Subcutaneous adipose tissue (tissue), 4 donors: ENCODE measurements around the gene UBE2J2. TPM values are rescaled to one million over a fixed set of nuclear protein-coding genes. Genes with fewer than 3 reads are reported as not detected.

Source experiments
- total RNA-seq, 4 donors: library from RNA; depleted of rRNA; stranded (reverse); fragments of >200 nt; gene quantifications; one replicate each; pipeline ENCODE4 v1.1.0, GENCODE V29; 2016
- TF ChIP-seq, protein P1 (sequence below): fragments of 450-650 bp; IDR thresholded peaks from one replicate; pipeline ENCODE4 v1.5.1; 2016; ENCODE audit warnings: low read depth, mild to moderate bottlenecking, control low read depth, antibody characterized with exemption, moderate library complexity

UBE2J2 gene
- total RNA-seq, 4 donors from 2014 or later: 20.1 to 35.4 (median 33.5) TPM

DNA sequence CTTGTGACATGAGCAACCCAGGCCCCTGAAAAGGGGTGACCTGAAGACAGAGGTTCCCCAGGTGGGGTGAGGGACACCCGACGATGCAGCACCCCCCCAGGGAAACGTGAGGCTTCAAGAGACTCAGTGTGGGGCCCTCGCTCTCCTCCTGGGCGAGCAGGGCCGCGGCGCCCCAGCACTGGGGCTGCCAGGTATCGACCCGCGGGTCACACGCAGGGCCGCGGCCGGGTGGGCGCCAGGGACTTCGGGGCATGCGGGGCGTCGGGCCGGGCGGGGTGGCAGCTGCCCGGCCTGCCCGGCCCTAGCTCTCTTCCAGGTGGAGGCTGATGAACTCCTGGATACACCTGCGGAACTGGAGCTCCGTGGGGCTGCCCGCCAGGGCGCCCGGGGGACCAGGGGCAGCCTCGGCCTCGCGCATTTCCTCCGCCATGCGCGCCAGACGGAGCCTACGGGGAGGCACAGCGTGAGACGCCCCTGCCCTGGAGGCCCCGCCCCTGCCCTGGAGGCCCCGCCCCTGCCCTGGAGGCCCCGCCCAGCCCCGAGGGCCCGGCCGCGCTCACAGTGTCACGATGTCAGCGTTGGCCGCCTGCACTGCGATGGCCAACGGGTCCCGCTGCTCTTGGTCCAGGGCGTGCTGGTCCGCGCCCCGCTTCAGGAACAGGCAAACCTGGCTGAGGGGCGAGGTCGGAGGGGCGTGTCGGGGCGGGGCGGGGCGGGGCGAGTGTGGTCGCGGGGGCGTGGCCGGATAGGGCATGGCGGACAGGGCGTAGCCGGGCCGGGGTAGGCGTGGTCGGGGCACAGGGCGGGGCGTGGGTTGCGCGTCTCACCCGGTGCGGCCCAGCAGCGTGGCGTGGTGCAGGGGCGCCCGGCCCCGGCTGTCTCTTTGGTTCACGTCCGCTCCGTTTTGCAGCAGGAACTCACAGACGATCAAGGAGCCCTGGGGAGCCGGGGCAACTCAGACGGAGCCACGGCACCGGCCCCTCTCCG, 19.9 kb upstream of the UBE2J2 start:
- TF ChIP-seq, protein P1, sequence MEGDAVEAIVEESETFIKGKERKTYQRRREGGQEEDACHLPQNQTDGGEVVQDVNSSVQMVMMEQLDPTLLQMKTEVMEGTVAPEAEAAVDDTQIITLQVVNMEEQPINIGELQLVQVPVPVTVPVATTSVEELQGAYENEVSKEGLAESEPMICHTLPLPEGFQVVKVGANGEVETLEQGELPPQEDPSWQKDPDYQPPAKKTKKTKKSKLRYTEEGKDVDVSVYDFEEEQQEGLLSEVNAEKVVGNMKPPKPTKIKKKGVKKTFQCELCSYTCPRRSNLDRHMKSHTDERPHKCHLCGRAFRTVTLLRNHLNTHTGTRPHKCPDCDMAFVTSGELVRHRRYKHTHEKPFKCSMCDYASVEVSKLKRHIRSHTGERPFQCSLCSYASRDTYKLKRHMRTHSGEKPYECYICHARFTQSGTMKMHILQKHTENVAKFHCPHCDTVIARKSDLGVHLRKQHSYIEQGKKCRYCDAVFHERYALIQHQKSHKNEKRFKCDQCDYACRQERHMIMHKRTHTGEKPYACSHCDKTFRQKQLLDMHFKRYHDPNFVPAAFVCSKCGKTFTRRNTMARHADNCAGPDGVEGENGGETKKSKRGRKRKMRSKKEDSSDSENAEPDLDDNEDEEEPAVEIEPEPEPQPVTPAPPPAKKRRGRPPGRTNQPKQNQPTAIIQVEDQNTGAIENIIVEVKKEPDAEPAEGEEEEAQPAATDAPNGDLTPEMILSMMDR: no peak

DNA sequence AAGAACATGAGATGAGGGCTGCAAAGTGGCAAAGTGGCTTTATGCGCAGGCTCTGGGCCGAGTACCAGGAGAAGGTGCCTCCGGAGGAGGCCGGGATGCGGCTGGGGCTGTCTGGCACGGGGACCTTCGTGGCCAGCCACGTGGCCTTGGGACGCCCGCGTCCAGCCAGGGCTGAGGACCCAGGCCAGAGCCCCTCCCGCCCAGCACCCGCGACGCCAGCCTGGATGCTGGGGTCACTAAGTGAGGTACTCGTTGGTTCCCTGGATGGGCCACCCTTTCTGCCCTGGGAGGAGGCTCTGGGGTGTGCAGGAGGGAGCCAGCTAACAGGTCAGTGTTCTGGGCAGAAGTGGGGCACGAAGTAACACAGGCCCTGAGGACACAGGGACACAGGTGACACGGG, 19.2 kb upstream of the UBE2J2 start:
- TF ChIP-seq, protein P1: no peak

DNA sequence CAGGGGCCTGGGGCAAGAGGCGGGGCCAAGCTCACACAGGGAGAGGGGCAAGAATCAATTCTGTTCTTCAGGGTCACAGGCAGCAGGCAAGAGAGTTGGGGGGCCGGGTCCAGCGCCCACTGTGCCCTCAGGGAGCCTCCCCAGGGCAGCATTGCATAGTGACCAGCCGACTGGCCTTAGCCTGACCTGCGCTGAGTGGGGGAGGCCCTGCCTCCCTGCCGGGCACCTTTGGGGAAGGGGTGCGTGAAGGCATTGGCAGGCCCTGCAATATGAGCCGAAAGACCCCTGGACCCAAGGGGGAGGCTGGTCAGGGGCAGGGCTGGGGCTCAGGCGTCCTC, 18.8 kb upstream of the UBE2J2 start:
- TF ChIP-seq, protein P1: no peak

DNA sequence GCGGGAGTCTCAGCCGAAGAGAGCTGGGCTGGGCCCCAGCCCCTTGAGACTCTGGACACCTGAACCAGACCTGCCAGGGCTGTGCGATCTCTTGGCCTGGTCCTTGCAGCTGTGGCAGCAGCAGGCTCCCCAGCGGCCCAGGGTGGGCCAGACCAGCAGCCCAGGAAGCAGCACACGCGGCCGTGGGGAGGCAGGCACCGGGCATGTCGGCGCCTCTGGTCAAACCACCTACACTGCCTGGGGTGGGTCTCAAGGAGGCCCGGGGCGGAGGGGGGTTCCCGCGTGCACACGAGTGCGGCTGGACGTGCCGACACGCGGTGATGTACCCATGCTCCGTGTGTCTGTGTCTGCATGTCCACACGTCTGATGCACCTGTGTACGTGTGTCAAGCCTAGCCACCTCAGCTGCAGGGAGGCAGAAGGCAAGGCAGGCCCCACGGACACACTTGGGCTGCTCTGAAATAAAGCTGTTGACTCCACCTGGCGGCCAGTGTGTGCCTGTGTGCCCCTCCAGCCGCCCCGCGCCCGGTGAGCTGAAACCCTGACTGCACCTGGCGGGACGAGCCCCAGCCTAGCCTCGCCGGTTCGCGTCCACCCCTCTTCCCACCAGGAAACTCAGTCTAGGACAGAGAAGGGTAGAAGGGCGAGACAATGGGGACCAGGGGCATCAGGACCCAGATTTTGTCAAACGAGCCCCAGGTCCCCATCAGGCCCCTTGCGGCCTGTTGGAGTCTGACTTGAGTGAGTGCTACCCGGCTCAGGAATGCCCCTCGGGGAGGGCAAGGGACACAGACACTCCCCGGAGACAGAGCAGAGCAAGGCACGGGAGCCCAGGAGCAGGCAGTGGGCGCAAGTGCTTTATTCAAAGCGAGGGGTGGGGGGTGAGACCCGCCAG, 18.1 kb upstream of the UBE2J2 start:
- TF ChIP-seq, protein P1: no peak

DNA sequence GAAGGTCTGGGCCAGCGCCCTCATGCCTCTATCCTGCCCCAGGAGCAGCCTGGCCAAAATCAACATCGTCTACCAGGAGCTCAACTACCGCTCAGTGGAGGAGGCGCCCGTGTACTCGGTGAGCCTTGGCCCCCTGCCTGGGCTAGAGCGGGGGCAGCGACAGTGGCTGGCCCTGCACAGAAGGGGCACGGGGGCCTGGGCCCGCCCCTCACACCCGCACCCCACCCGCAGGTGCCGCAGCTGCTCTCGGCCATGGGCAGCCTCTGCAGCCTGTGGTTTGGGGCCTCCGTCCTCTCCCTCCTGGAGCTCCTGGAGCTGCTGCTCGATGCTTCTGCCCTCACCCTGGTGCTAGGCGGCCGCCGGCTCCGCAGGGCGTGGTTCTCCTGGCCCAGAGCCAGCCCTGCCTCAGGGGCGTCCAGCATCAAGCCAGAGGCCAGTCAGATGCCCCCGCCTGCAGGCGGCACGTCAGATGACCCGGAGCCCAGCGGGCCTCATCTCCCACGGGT, 17.4 kb upstream of the UBE2J2 start:
- TF ChIP-seq, protein P1: no peak

DNA sequence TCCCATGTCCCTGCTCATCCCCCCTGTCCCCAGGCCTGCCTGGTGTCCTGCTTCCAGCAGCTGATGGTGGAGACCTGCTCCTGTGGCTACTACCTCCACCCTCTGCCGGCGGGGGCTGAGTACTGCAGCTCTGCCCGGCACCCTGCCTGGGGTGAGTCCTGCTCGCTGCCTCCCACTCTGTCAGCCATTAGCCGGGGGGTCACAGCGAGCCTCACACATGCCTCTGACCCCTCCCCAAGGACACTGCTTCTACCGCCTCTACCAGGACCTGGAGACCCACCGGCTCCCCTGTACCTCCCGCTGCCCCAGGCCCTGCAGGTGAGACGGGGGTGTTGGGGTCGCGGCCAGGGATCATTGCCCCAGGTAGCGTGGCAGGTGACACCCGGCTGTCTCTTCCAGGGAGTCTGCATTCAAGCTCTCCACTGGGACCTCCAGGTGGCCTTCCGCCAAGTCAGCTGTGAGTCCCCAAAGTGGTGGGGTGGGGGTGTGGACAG, 16.6 kb upstream of the UBE2J2 start:
- TF ChIP-seq, protein P1: no peak
